ENCODE data around the gene DGCR2.

Gene DGCR2

DNA sequence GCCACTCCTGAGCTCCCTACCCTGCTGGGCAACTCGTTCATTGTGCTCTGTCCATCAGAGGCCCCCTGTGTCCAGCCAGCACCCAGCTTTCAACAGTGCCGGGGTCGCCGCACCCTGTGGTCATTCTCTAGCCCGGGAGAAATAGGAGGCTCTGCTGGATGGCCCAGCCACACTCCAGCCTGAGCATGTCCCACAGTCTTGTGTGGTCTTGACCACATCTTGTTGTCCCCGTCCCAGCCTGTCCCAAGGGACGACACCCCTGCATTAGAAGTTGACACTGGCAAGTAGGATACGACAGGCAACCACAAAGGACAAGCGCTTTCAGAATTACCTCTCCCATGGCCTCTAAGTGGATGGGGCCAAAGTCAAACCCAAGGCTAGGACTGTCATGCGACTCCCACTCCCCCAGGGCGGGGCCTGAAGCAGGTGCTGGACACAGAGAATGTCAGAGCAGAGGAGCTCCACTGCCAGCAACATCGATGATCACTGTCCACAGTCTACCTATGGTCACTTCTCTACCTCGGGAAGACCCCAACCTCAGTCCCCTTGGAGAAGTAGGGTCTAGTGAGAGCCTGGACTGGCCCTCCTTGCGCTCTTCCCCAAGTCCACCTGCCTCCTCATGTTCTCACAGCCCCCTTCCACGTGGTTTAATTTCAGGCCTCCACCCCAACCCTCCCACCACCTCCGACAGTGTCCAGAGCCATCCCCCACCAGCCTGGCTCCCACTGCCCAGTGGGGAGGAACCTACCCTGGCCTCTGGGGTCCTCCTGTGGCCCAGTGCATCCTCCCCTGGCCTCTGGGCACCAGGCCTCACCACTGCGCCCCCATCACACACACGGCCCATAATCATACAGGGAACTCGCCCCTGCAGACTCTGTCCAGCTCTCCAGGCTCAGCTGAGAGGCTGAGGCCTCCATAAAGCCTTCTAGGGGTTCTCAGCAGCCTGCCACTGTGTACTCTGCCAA is 4.4 kb upstream of the DGCR2 start:
- no peak for DNase-seq

DNA sequence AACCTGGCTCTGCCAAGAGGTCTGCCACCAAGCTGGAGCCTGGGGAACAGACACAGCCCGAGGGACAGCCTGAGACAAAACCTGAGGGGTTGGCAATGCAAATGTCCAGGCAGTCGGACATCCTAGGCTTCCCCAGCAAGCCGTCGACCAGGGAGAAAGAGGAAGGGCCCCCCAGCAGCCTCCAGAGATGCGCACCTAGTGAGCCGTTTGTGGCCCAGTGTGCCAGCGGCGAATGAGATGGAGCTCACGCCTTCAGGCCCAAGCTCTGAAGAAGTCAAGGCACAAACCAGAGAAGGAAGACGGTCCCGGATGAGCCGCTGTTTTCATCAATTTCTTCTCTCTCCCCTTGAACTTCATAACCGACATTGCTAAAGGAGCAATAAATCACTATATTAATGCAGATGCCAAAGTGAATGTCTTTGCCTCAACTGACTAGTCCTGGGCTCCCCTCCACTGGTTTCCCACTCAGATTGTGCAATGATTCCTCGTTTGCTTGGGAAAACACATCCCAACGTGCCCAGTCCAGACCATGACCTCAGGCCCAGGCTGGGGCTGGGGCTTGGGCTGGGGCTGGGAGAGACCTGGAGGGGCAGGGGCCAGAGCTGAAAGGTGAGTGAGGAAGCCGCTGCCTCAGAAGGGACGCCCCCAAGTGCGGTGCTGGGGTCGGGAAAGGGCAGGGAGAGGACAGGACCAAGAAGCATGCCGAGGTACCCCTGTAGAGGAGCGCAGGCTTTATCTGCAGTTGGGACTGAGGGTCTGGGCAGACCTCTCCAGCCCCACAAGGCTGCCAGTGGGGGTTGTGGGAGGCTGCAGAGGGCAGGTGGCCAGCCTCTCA is 3.5 kb upstream of the DGCR2 start:
- DNase-seq, result no peak

DNA sequence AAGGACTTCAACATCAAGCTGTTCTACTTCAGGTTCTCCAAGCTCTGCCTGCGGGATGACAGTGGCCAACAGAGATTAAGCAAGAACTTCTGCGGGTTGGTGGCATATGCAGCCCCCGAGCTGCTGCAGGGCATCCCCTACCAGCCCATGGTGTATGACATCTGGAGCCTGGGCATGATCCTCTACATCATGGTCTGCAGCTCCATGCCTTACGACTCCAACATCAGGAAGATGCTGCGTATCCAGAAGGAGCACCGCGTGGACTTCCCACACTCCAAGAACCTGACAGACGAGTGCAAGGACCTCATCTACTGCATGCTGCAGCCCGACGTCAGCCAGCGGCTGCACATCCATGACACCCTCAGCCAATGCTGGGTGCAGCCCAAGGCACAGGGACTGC is 2.8 kb upstream of the DGCR2 start:
- no peak for DNase-seq

DNA sequence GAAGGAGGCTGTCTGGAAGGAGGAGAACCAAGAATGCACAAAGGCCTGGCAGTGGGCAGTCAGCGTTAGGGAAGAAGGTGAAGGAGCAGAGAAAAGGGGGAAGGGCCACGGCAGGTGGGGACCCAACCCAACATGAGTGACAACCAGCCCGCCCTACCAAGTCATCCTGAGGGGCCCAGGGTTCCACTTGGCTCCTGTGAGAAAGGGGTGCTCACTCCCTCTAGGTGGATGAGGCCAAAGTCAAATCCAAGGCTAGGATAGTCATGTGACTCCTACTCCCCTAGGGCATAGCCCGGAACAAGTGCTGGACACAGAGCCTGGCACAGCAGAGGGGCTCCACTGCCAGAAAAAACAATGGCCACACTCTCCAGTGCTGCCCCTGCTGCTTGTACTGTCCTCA is 2.2 kb upstream of the DGCR2 start:
- DNase-seq, result no peak

DNA sequence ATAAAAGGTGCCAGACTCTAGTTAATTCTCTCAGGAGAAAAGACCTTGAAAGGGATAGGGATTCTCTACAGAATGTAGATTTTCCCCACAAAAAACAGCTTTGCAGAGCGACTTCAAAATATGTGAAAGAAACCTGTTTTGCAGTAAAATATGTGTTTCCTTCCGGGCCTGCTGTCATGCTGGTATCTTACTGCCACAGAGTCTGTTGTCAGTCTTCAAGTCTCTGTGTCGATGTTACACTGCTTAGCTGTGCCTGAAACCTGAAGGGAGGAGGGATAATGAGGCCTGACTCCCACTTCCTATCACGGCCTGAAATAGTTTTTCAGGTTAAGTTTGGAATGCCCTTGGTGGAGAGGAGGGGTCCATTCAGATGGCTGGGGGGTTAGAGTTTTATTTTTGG is 1.7 kb upstream of the DGCR2 start:
- no peak for DNase-seq

DNA sequence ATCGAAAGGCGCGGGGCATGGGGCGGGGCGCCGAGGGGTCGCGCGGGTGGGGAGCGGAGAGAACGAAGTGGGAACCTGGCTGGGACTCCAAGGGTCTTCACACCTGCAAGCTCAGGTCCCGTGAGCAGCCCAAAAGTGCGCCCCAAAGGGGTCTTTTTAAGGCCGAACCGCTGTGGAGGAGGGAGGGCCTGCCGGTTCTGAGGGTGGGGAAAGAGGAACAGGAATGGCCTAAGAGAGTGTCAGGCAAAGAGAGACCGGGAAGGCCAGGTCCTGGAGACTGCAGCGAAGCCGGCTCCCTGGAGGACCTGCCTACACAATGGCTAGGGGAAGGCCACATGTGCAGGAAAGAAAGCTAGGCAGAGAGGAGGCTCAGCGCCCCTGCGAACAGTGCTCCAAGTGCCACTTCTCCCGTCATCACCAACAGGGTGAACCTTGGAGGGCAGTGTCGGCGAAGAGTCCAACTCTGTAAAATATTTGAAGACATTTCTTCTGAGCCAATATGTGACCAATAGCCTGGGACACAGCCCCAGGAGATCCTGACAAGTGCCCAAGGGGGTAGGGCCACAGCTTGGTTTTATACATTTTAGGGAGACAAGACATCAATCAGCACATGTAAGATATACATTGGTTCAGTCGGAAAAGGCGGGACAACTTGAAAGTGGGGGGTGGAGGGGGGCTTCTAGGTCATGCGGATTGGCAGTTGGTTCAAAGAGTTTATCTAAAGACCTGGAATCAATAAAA is 710 bp upstream of the DGCR2 start:
- DNase-seq, result no peak

DNA sequence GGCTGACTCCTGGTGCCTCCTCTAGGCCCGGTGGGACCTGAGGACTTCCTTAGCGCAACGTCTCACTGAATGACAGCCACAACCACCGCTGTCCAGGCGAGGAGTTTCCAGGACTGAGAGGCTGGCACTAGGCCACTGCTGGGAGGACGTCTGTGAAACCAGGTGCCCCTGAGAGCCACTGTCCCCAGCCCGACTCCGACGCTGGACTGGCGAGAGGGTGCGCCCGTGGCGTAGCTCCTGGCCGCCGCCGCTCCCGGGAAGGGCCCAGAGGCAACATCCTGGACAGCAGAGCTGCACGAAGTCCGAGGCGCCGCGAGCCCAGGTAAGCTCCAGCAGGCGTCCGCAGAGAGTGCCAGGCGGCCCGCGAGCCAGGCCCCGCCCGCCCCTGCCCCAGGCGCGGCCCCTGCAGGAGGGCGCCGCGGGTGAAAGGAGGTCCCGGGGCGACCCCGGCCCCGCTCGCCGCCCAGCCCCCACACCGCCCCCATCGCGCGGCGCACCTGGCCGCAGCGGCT is 525 bp downstream of the DGCR2 start:
- peak; percentile 47 for DNase-seq

DNA sequence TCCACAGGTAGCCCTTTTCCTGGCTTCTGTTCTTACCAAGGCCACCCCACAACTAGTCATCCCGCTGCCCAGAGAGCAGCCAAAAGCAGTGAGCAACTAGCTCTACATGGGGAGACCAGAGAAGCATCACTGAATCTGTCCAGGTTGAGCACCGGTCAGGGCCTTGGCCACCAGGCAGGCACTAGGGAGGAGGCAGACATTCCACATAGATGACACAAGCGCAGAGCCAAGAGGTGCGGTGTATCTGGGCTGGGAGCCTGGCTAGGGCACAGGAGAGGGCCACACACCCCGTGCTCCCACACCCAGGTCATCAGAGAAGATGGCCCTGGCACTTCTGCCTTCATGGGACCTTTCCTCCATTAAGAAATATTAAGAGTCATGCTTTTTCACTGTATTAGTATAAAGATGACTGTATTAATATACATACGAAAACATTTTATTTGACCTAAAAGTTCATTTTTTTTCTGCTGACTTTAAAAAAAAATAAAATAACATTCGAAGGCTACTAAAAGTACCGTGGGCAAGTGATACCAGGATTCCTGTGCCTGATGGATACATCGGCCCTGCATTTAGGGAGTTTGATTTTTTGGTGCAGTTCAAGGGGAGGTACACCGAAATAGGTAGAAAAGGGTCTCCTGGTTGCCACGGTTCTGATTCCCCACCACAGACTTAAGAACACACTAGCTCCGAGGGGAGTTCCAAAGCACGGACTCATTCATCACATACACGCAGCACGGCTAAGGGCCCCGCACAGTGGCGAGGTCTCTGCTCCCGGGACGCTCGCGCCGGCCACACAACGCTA is 1.2 kb downstream of the DGCR2 start:
- DNase-seq, result no peak

DNA sequence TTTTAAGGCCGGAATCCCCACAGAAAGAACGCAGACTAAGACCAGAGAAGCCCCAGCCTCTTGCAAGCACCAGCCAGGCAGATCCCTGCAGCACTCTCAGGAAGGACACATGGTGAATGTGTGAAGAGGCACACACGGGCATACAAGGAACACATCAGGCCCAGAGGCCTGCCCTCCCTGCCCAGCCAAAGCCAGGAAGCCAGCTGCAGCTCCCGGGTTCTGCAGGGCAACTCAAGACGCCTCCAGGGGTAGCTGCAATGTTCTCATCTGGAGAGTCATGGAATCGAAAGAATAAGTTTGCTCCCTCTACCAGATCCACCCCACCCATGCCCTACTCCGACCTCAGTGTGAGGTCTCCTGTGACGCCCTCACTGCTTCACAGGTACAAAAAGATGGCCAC is 2.3 kb downstream of the DGCR2 start:
- DNase-seq, result no peak

DNA sequence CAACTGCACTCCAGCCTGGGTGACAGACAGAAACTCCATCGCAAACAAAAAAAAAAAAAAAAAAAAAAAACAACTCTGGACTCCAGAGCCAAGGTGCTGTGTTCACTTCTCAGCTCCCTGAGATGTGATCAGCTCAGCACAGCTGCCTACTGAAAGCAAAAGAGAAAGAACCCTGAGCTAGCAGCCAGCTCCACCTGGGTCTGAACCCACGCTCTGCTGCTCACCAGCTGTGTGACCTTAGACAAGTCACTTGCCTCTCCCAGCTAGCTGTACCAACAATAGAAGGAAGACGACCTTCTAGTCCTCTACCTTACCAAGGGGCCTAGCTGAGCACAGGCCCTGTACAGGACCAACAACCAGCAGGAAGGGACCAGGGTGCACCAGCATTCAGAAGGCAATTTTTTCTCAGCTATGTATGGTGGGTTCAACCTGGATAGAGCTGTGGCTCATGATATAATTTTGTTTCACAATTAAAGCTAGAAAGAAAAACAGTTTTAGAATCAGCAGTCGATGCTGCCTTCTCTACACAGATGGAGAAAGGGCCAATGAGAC is 3.8 kb downstream of the DGCR2 start:
- no peak for DNase-seq

DNA sequence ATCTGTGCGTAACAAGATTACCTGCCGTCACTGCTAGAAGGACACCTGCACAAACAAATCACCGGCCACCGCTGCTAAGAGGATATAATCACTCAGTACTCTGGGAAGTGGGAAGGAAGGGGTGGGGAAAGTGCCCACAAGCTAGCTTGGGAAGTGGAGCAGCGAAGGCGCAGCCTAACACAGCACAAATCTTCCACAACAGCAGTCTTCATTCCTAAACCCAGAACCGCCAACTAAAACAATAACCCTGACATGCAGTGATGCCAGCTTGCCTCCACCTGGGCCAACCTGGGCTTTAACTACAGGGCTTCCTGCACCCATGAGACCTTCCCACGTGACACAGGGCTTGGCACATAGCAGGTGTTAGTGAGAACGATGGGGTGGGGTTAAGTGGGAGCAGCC is 5.1 kb downstream of the DGCR2 start:
- peak; percentile 85 for DNase-seq

DNA sequence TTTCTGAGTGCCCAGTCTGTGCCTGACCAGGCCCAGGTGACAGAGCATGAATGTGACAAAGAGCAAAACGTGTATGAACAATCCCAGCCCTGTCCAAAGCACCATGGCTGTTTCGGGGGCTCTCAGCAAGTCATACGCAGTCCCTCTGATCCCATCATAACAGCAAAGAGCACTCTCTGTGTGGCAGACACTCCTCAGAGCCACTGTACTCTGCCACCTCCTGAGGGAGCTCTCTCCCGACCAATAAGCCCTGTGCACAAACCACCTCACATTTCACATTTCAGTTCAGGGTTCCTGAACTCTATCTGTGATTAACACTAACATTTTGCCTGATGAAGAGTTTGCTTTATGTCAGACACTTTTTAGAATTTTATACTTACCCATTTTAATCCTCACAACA is 6.6 kb downstream of the DGCR2 start:
- DNase-seq, result no peak

DNA sequence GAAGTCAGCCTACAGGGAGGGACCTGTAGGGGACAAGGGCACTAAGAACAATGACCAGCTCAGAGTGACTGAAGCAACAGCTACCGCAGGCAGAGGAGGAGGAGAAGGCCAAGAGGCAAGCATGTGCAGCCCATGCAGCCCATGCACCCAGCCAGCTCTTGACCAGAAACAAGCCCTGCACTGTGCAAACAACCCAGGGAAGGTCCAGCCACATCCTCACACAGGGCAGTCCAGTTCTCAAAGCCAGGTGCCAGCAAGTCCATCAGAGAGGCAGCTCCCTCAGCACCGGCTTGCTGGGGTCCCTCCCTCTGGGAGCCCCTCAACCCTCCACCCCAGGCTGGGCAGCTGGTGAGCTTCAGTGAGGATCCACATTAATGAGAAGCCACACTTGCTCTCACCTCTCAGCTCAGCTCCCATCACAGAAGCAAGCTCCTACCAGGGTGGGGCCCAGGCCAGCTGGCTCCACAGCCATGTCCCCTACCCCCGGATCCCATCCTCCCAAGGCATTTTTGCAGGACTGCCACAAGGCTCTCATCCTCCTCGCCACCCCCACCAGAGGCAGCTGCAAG is 7.1 kb downstream of the DGCR2 start:
- no peak for DNase-seq

DNA sequence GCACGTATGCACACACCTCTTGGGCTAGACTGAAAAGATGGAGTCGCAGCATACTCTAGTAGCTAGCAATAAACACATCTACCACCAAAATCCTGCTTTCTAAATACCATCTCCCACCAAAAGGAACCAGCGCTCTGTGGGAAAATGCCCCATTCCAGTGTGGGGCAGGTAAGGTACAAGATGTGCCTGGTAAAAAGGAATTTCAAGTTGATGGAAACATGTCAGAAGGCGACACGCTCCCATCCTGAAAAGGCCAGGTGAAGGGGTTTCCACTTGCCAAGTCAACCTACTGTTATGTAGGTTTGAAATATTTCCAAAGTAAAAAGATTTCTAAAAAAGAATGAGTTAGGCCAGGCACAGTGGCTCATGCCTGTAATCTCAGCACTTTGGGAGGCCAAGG is 8.8 kb downstream of the DGCR2 start:
- DNase-seq, result no peak

DNA sequence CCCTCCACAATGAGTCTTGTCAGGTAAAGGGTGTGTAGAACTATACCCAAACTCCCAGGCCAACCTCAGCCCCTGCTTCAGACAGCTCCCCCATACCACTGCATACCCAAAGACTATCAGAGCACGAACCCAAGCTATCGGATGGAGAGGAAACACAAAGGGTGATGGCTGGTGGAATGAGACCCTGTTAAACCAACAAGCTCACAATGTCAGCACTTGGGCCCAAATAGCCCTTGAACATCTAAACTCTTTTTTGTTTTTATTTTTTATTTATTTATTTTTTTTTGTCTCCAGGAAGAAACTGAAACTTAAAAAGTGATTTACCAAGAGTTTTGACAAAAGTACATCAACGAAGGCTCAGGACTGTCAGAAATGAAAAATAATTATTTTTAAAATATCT is 10.6 kb downstream of the DGCR2 start:
- DNase-seq, result no peak

DNA sequence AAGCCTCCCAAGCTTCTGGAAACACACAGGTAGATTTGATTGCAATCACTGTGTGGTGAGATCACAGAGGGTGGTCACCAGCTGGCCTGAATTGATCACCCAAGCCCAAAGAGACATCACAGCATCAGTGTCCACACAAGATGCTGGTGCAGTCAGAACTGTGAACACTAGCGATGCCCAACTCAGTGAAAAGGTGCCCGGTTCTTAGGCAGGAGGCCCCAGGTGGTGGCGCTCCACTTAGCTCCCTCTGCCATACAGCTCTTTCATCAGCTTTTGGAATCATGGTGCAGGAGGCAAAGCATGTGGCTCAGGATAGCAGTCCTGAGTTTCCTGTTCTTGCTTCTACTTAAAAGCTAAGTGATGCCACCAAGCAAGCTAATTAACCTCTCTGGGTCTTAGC is 11.1 kb downstream of the DGCR2 start:
- no peak for DNase-seq

DNA sequence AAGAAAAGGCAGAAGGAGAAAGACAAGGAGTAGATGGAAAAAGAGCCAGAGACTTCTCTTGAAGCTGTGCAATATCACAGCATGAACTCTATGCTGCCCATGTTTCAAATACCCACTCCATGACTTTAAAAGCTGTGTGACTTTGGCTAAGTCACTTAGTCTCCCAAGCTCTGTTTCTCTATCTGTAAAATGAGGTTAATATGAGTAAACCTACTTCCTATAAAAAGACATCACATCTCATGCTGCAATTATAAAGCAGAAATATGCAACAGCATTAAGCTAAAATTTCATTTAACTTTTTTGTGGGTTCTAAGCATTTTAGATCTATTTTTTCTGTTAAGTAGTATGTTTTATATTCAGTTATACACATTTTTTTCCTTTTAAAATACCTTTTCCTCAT is 11.6 kb downstream of the DGCR2 start:
- no peak for DNase-seq

DNA sequence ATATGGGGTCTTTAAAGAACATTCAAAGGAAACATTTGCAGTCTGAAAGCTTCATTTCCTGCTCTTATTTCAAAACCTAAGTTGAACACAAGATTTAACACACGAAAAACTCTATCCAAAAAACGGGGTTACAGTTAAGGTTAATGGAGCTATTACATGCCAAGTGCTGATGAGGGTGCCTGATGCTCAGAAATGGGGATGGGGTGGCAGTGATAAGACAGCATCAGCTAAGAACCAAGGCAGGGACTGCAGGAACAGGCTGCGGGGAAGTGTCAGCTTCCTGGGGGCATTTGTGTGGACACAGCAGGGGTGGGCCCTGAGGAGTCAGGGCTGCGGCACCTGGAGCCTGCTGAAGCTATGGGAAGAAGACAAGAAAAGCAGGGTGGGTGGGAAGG is 12.2 kb downstream of the DGCR2 start:
- DNase-seq, result no peak

DNA sequence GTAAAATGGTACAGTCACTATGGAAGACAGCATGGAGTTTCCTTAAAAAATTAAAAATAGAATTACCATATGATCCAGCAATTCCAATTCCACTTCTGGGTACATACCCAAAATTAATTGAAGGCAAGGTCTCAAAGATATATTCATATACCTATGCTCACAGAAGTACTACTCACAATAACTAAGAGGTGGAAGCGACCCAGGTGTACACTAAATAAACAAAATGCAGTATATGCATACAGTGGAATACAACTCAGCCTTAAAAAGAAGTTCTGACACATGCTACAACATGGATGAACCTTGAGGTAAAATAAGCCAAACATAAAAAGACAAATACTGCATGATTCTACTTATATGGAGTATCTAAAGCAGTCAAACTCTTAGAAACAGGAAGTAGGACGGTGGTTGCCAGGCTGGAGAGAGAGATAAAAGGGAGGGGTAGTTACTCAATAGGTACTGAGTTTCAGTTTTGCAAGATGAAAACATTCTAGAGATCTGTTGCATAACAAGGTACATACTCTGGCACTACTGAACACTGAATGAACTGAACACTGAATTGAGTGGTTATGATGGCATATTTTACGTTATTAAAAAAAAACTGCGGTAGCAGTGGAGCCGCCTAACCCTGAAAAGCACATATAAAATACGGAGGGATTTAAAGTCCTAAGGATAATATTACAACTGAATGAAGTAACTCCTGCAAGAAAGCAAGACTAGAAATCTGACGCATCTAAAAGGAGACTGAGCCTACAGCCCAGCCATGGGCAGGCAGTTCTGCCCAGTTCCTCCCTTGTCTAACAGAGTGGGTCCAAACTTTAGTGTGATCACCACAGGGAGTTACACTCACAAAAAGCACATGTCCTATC is 12.8 kb downstream of the DGCR2 start:
- DNase-seq, result no peak

DNA sequence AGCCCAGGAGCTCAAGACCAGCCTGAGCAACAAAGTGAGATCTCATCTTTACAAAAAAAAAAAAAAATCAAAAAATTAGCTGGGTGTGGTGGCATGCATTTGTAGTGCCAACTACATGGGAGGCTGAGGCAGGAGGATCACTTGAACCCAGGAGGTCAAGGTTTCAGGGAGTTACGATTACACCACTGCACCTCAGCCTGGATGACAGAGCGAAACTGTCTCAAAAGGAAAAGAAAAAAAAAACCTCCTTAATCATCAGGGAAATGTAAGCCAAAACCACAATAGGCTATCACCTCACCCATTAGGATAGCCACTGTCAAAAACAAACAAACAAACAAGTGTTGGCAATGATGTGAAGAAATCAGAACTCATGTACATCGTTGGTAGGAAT is 13.4 kb downstream of the DGCR2 start:
- no peak for DNase-seq

DNA sequence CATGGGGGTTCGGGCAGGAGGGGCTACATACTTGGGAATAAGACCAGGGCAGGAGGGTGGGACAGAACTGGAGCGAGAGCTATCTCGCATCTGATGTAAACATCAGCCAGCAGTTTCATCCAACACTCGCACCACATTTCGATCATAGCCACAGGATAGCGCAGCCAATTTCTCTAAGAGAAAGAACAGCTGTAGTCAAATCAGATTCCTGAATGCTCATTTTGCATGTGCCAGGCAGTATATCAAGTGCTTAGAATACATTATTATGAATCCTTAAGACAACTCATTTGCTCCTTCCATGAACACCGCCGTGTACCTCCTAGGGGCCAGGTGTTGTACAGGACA is 14.5 kb downstream of the DGCR2 start:
- DNase-seq, result no peak
